H1 (cell line): Measurements from ENCODE around the gene STIL. TPM values are rescaled to one million over a fixed set of nuclear protein-coding genes. Genes with fewer than 3 reads are reported as not detected.

Source experiments
- ATF3 ChIP-seq: IDR thresholded peaks from 2 replicates; pipeline ENCODE4 v1.6.1; 2011; ENCODE audit warnings: low read depth, mild to moderate bottlenecking, low read length; ENCODE audit not compliant: insufficient read depth
- JUND ChIP-seq: IDR thresholded peaks from 2 replicates; pipeline ENCODE4 v1.6.1; 2011; ENCODE audit warnings: mild to moderate bottlenecking, improper control_type of control experiment, low read length
- POLR2AphosphoS5 ChIP-seq: IDR thresholded peaks from 2 replicates; pipeline ENCODE4 v1.6.1; 2011; ENCODE audit warnings: low read depth, low read length
- RNF2 ChIP-seq: fragments of 200-900, 300-1000 bp; sonication (generic); IDR thresholded peaks from 2 replicates; pipeline ENCODE4 v1.7.1; 2016; ENCODE audit warnings: borderline replicate concordance, low read depth, mild to moderate bottlenecking, antibody characterized with exemption, low read length; ENCODE audit not compliant: poor library complexity, severe bottlenecking; ENCODE audit errors: missing control alignments
- SIX5 ChIP-seq: IDR thresholded peaks from 2 replicates; pipeline ENCODE4 v1.6.1; 2011; ENCODE audit warnings: mild to moderate bottlenecking, low read depth, low read length
- polyA plus RNA-seq, 7 experiments: library from polyadenylated mRNA; depleted of rRNA in 3 of 7; stranded (reverse) in 5 of 7; unstranded in 2 of 7; fragments of >200 nt in 5 of 7; fragments of 200-250 nt in 2 of 7; gene quantifications; 1 replicate in 5 of 7; 2 replicates in 1 of 7; 4 replicates in 1 of 7; pipeline versions ENCODE4 v1.2.1 to v1.2.3, GENCODE V29; 2011 to 2013; ENCODE audit warnings: missing spikeins in 2 of 7, mixed read lengths in 2 of 7
- total RNA-seq: library from RNA; stranded (reverse); fragmentation: NEBNext Ultra II Directional; extraction: Animal tissue kit (Norgen Biotek cat#: 25700); gene quantifications from 2 replicates; pipeline ENCODE4 v1.2.1, GENCODE V29; 2021
- TF ChIP-seq, protein P1 (sequence below): IDR thresholded peaks from 2 replicates; pipeline ENCODE4 v1.6.1; 2011; ENCODE audit warnings: low read length, improper control_type of control experiment

STIL gene
- total and polyA plus RNA-seq, 2 of the 8 experiments (the other 6 are each of a cell fraction or from before 2014, with no cell fraction given), result 13.6 to 25.1 TPM

DNA sequence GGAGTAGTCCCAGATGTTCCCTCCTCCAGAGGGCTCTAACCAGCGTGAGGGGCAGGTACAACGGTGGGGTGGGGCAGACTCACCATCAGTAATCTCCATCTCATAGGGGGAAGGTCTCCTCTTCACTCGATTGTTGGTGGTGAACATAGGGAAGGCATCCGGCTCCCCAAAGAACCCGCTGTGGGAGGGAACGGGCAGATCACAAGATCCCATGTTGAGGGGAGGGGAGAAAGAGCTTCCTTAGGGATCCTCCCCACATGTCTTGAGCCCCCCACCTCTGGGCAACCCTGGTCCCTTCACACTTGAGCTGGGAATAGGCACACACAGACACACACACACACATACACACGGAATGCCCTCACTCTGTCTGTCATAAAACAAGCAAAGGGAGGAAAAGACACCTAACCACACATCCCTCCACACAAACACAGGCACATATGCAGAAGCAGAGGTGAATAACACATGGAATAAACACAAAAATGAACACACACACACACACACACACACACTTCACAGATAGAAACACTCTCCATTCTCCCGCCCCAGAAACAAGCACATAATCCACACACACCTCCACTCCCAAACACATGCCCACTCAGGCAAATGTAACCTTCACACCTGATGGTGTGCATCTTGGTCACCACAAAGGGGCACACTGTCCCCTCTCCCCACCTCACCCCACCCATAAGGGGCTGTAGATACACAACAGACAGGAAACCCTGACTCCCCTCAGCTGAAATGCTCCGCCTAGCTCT, 89.8 kb downstream of the STIL start (continued):
- peak; percentile 56 for TF ChIP-seq RNF2
- no peak for TF ChIP-seq POLR2AphosphoS5
- no peak for TF ChIP-seq JUND
- TF ChIP-seq SIX5, result no peak
- TF ChIP-seq, protein P1, sequence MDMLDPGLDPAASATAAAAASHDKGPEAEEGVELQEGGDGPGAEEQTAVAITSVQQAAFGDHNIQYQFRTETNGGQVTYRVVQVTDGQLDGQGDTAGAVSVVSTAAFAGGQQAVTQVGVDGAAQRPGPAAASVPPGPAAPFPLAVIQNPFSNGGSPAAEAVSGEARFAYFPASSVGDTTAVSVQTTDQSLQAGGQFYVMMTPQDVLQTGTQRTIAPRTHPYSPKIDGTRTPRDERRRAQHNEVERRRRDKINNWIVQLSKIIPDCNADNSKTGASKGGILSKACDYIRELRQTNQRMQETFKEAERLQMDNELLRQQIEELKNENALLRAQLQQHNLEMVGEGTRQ, result no peak
- TF ChIP-seq ATF3, result no peak
